HAP-1 (cell line): ENCODE data around the gene PBRM1.

ENCODE experiments used
- DNase-seq, 2 experiments: peaks; one replicate each; pipeline ENCODE4 v3.0.0-alpha.2; 2016 to 2020; ENCODE audit warnings: low spot score in 2 of 2
- H3K27me3 ChIP-seq: fragments of 250-450 bp; sonication (Bioruptor Pico); 2 replicates; pipeline ENCODE4 v1.5.1; 2020; ENCODE audit warnings: low read depth, mild to moderate bottlenecking, moderate library complexity
- H3K36me3 ChIP-seq: fragments of 250-450 bp; sonication (Bioruptor Pico); replicated peaks from 2 replicates; pipeline ENCODE4 v1.5.1; 2020; ENCODE audit warnings: mild to moderate bottlenecking
- H3K4me1 ChIP-seq: fragments of 250-450 bp; sonication (Bioruptor Pico); 2 replicates; pipeline ENCODE4 v1.5.1; 2020; ENCODE audit warnings: mild to moderate bottlenecking
- H3K4me3 ChIP-seq: fragments of 250-450 bp; sonication (Bioruptor Pico); 2 replicates; pipeline ENCODE4 v1.5.1; 2020; ENCODE audit warnings: mild to moderate bottlenecking, moderate library complexity
- H3K9me3 ChIP-seq: fragments of 250-450 bp; sonication (Bioruptor Pico); 2 replicates; pipeline ENCODE4 v1.5.1; 2020; ENCODE audit warnings: mild to moderate bottlenecking, moderate library complexity
- in situ Hi-C: fragments of 300-500 bp; cut with MboI; formaldehyde crosslinking; loops from 3 replicates; pipeline ENCODE4 v1.14.3; 2020; ENCODE audit warnings: low sequenced_read_pairs, inconsistent platforms, mixed read lengths

Gene PBRM1

DNA sequence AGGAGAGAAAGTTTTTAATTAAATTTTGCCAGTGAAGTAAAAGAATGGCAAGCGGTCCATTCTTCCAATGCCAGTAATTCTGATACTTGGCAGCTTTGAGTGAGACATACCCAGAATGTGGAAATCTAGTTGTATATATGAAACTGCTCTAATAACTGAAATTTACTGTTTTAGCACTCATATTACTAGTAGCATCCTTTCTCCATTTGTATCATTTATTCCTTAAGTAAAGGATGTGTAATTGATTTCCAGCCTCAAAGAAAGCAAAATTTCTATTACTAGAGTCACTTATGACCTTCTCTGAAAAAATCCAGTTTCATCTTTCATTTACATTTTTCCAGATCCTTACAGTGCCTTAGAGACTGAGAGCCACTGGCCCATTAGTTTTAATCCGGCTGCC, 65.1 kb downstream of the PBRM1 start:
- peaks cover 31% of the 10 kb centered on the region for H3K36me3 ChIP-seq

DNA sequence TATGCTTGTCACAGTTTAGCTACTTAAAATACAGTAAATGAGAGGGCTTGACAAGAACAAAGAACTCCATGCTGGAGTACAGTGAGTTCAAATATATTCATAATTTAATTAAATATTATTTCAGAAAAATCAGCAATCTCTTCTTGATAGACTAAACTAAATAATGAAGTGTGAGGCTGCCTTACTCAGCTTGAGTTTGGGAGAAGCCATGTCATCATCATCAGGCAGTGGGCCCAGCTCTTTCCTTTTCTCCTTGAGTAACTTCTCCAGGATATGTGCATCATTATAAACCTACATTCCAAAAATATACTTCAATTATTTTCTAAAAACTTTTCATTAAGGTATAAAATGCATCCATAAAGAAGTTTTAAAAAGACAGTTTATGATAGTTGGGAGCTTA, 70.5 kb downstream of the PBRM1 start:
- Histone ChIP-seq H3K36me3 (peaks cover 21% of the 10 kb centered on the region), H3K4me3 (no peak overlapping the region), H3K4me1 (no peaks in the 10 kb centered on the region), H3K27me3 (no peaks in the 10 kb centered on the region), H3K9me3 (no peaks in the 10 kb centered on the region)
- in situ Hi-C loops = no loop called here
- DNase-seq = no peak

More for the DNA sequence above, 65.1 kb downstream of the PBRM1 start:
- H3K9me3 ChIP-seq = no peaks in the 10 kb centered on the region
- no peak overlapping the region for H3K4me3 ChIP-seq
- no peak for DNase-seq
- no peaks in the 10 kb centered on the region for H3K4me1 ChIP-seq
- H3K27me3 ChIP-seq = no peaks in the 10 kb centered on the region
- in situ Hi-C loops = no loop called here

GRCh38 chr3:52614689-52615088, 71.0 kb downstream of the PBRM1 start:
- H3K9me3 ChIP-seq = no peaks in the 10 kb centered on the region
- no peak overlapping the region for H3K4me3 ChIP-seq
- H3K36me3 ChIP-seq = peaks cover 21% of the 10 kb centered on the region
- no peak for DNase-seq
- H3K4me1 ChIP-seq = no peaks in the 10 kb centered on the region
- in situ Hi-C loops = no loop called here
- H3K27me3 ChIP-seq = no peaks in the 10 kb centered on the region

DNA sequence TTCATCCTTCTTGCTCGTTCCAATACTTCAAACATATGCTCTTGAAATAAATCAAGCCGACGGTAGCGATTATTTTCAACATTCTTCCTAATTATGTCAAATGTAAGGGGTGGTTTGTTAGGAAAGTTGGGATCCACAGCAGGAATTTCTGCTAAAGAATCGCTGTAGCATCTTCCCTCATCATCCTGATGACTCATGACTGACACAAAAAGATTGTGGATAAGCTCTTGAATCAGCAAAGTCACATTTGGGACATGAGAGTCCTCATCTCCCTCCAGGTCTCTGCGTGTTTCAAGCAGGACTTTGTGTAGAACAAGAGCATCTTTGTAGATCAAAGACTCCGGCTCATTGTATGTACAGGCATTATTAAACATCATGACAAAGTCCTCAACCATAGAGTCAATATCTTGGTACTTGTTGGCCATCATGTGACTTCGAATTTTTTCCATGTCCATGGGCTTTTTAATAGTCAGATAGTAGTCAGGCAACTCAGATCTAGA, 76.3 kb downstream of the PBRM1 start:
- Histone ChIP-seq H3K4me1 (peaks cover 6% of the 10 kb centered on the region), H3K36me3 (peaks cover 18% of the 10 kb centered on the region), H3K9me3 (no peaks in the 10 kb centered on the region), H3K27me3 (no peaks in the 10 kb centered on the region), H3K4me3 (no peak overlapping the region)
- DNase-seq = no peak
- in situ Hi-C loops = no loop called here

GRCh38 chr3:52608337-52608736, 77.4 kb downstream of the PBRM1 start:
- Histone ChIP-seq H3K27me3 (no peaks in the 10 kb centered on the region), H3K36me3 (peaks cover 18% of the 10 kb centered on the region), H3K4me3 (no peak overlapping the region), H3K4me1 (peaks cover 6% of the 10 kb centered on the region), H3K9me3 (no peaks in the 10 kb centered on the region)
- no peak for DNase-seq
- in situ Hi-C loops = no loop called here

DNA sequence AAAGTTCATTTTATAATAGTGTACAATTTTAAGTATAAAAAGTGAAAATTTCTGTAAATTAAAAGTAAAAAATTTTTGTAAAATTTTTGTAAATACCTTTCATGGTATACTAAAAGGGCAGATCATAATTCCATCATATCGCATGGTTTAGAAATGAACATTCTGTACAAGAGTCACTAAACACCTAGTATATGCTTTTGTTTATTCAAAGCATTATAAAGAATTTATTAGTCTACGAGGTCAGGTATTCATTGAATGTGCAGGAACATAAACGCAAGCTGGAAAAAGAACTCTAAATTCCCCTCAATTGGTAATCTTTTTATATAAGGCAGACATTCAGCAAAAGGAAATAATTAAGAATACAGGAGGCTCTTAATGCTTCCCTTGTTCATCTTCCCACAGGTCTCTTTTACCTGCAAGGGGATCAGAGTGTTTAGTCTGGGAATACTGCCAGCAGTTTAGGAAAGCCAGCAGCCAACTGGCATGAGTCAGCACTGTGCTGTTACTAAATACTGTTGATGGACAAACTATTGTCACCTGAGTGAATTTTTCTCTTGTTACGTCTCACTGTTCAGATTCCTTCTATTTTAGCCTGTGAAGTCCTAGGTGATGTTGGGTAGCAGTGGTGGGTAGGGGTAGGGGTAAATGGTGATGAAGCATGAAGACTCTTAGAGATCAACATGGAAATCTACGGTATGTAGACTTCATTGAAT, 79.2 kb downstream of the PBRM1 start:
- in situ Hi-C loops = no loop called here
- H3K9me3 ChIP-seq = no peaks in the 10 kb centered on the region
- DNase-seq = no peak
- no peak overlapping the region for H3K4me3 ChIP-seq
- peaks cover 6% of the 10 kb centered on the region for H3K4me1 ChIP-seq
- peaks cover 26% of the 10 kb centered on the region for H3K36me3 ChIP-seq
- no peaks in the 10 kb centered on the region for H3K27me3 ChIP-seq

GRCh38 chr3:52600258-52600657, 85.5 kb downstream of the PBRM1 start:
- Histone ChIP-seq H3K4me3 (no peak overlapping the region), H3K36me3 (peaks cover 29% of the 10 kb centered on the region), H3K4me1 (no peaks in the 10 kb centered on the region), H3K27me3 (no peaks in the 10 kb centered on the region), H3K9me3 (peaks cover 6% of the 10 kb centered on the region; the same call in 1 of the 2 replicates)
- DNase-seq = no peak
- in situ Hi-C loops = no loop called here

GRCh38 chr3:52596658-52597265, 89.0 kb downstream of the PBRM1 start:
- no peaks in the 10 kb centered on the region for H3K4me1 ChIP-seq
- H3K36me3 ChIP-seq = peaks cover 20% of the 10 kb centered on the region
- H3K4me3 ChIP-seq = no peak overlapping the region
- in situ Hi-C loops = no loop called here
- no peak for DNase-seq
- H3K27me3 ChIP-seq = no peaks in the 10 kb centered on the region
- peaks cover 6% of the 10 kb centered on the region; the same call in 1 of the 2 replicates for H3K9me3 ChIP-seq

- H3K27me3 ChIP-seq = no peaks in the 10 kb centered on the region
- in situ Hi-C loops = no loop called here
- DNase-seq = no peak
- no peaks in the 10 kb centered on the region for H3K4me1 ChIP-seq
- no peaks in the 10 kb centered on the region for H3K9me3 ChIP-seq
- no peak overlapping the region for H3K4me3 ChIP-seq
- peaks cover 8% of the 10 kb centered on the region for H3K36me3 ChIP-seq
Measured at GRCh38 chr3:52593103-52593502, 92.6 kb downstream of the PBRM1 start.

DNA sequence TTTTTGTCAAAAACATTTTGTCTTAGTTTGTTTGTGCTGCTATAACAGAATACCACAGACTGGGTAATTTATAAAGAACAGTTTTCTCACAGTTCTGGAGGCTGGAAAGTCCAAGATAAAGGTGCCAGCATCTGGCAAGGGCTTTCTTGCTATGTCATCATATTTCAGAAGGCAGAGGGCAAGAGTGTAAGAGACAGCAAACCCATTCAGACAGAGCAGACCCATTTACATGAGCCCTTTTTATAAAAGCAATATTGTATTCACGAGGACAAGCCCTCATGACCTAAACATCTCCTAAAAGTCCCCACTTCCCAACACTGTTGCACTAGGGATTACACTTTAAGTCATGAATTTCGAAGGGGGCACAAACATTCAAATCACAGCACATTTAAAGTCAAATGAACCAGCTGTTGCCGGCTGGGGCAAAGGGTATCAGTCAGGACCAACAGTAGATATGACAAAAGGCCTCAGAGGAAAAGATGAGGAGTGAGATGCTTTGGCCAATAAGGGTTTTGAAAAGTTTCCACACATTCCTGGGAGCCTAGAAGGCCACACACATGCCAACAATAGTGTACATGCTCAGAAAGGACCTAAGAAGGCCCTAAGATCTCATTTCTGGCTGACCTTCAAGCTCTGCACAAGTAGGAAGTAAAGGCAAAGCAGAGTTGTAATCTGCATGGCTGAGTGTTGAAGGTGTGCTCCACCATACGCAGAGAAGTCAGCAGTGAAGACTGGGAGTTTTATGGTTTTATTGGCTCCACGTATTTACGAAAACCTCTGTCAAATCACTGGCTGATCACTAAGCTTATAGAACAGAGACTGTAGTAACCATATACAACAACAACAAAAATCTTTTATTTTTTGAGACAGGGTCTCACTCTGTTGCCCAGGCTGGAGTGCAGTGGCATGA, 111.4 kb downstream of the PBRM1 start:
- Histone ChIP-seq H3K9me3 (no peaks in the 10 kb centered on the region), H3K36me3 (peaks cover 15% of the 10 kb centered on the region), H3K4me1 (no peaks in the 10 kb centered on the region), H3K27me3 (no peaks in the 10 kb centered on the region), H3K4me3 (no peak overlapping the region)
- in situ Hi-C loops = no loop called here
- DNase-seq = no peak

GRCh38 chr3:52572221-52572620, 113.5 kb downstream of the PBRM1 start:
- Histone ChIP-seq H3K4me3 (no peak overlapping the region), H3K36me3 (peaks cover 11% of the 10 kb centered on the region; the same call in 1 of the 2 replicates), H3K4me1 (no peaks in the 10 kb centered on the region), H3K9me3 (no peaks in the 10 kb centered on the region), H3K27me3 (no peaks in the 10 kb centered on the region)
- in situ Hi-C loops = no loop called here
- DNase-seq = no peak

DNA sequence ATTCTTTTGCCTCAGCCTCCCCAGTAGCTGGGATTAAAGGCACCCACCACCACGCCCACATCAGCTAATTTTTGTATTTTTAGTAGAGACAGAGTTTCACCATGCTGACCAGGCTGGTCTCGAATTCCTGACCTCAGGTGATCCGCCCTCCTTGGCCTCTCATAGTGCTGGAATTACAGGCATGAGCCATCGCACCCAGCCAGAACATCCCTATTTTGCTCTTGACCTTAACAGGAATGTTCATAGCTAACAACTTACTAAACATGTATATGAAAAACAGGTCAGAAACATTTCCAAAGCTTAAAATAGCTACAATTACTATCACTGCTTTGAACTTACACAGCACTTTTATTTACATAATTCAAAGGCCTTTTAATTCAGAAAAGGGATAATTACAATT, 115.6 kb downstream of the PBRM1 start:
- Histone ChIP-seq H3K36me3 (peaks cover 11% of the 10 kb centered on the region; the same call in 1 of the 2 replicates), H3K4me1 (no peaks in the 10 kb centered on the region), H3K4me3 (no peak overlapping the region), H3K9me3 (no peaks in the 10 kb centered on the region), H3K27me3 (no peaks in the 10 kb centered on the region)
- in situ Hi-C loops = no loop called here
- no peak for DNase-seq

GRCh38 chr3:52568069-52568468, 117.6 kb downstream of the PBRM1 start:
- H3K36me3 ChIP-seq = peaks cover 12% of the 10 kb centered on the region
- no peaks in the 10 kb centered on the region for H3K27me3 ChIP-seq
- in situ Hi-C loops = no loop called here
- no peaks in the 10 kb centered on the region for H3K9me3 ChIP-seq
- no peak overlapping the region for H3K4me3 ChIP-seq
- H3K4me1 ChIP-seq = no peaks in the 10 kb centered on the region
- DNase-seq = no peak

DNA sequence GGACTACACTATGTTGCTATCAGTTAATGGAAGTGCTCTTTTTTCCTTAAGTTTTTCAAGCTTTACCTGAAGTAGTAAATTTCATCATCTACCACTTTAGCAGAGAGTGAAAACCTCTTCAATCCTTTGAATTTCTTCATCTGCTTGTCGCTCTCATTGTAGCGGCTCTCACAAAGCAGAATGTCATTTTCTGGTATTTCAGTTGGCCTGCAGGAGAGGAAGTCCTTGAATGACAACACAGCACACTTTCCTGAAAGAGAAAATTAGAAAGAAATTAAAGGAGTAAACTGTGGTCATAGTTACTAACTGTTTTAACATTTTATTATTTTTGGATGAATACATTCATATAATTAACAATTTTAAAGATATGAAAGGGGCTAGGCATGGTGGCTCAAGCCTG, 121.7 kb downstream of the PBRM1 start:
- Histone ChIP-seq H3K27me3 (no peaks in the 10 kb centered on the region), H3K9me3 (no peaks in the 10 kb centered on the region), H3K36me3 (peaks cover 32% of the 10 kb centered on the region), H3K4me1 (no peaks in the 10 kb centered on the region), H3K4me3 (no peak overlapping the region)
- DNase-seq = no peak
- in situ Hi-C loops = no loop called here
